GM18505 (cell line): ENCODE data around the gene FBLN2.

Experiments
- ATAC-seq: cut with Tn5 transposase; IDR thresholded peaks from one replicate; pipeline ENCODE4 v1.9.1; 2021; ENCODE audit not compliant: unreplicated experiment
- POLR2A ChIP-seq: IDR thresholded peaks from 4 replicates; pipeline ENCODE4 v1.6.1; 2011; ENCODE audit warnings: borderline replicate concordance; ENCODE audit not compliant: insufficient read depth, insufficient read length; ENCODE audit errors: extremely low read depth

FBLN2 gene

GRCh38 chr3:13616359-13616758, 67.4 kb downstream of the FBLN2 start:
- no peak for TF ChIP-seq POLR2A
- no peak for ATAC-seq

DNA sequence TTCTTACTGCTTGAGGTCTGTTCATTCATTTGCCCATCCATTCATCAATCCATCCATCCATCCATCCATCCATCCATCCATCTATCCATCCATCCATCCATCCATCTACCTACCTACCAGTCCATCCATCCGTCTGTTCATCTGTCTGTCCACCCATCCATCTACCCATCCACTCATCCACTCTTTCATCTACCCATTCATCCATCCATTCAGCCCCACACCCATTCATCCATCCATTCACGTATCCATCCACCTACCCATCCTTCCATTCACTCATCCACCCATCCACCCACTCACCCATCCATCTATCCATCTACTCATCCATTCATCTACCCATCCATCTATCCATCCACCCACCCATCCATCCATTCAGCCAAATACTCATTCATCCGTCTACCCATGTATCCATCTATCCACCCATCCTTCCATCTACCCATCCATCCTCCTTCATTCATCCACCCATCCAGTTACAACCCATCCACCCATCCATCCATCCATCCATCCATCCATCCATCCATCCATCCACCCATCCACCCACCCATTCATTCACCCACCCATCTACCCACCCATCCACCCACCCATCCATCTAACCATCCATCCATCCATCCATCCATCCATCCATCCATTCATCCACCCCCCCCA, 68.3 kb downstream of the FBLN2 start:
- ATAC-seq = no peak
- no peak for TF ChIP-seq POLR2A

GRCh38 chr3:13617981-13618380, 69.1 kb downstream of the FBLN2 start:
- ATAC-seq = no peak
- no peak for TF ChIP-seq POLR2A

- ATAC-seq = no peak
- TF ChIP-seq POLR2A = no peak
Observed at GRCh38 chr3:13618836-13619235, 69.9 kb downstream of the FBLN2 start.

DNA sequence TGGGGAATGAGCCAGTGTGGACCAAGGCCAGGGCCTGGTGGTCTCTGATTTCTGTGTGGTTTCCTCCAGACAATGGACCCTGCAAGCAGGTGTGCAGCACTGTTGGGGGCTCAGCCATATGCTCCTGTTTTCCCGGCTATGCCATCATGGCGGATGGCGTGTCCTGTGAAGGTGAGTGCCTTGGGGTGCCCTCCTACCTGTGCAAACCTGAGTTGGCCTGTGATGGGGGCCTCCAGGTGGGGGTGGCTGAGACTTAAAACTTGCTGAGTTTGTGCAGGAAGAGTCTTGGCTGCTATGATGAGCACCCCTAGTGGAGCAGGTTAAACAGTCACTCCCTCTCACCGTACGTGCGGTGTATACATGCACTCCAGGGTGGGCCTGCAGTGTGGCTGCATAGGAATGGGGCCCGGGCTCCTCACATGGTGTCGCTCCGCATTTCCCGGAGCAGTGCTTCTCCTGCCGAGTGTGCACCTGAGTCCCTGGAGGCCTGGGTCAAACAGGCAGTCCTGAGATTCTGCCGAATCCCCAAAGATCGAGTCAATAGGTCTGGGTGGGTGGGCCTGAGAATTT, 70.8 kb downstream of the FBLN2 start:
- no peak for TF ChIP-seq POLR2A
- ATAC-seq = no peak

DNA sequence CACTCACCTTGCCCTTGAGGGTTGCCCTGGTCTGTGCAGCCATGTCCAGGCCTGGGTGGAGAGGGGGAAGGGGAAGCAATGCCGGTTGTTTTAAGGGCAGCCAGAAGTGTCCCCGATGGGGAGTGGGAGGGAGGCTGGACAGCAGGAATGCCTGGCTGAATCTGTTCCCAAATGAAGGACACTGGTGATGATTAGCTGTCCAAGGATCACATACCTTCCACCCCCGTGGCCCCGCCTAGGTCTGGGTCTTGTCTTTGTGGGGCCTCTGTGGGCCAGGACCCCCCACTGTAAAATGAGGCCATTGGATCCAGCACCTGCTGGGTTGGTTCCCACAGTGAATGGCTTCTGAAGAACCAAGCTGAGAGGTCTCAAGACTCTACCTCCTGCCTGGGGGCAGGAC, 71.4 kb downstream of the FBLN2 start:
- no peak for ATAC-seq

DNA sequence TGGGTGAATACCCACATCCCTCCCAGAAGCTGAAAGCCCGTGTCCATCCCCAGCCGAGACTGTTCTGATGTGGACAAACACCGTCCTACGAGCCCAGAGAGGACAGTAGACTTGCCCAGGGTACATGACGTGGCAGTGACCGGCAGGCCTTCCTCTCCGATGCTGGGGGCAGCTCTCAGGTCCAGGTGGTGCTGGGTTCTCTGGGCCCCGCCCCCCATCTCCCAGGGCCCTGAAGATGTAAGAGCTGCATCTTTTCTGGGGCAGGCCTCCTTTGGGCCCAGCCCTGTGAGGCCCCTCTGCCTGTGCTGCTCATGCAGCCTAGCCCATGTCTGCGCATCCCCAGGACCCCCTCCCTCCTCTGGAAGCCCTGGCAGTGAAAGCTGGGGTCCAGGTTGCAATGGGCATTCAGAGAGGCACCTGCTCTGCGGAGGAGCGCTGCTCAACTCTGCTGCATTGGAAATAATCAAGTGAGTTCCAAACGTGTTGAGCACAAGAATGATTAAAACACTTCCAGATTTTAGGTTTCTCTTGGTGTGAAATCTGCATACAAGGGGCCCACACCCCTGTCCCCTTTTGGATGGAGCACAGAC, 71.9 kb downstream of the FBLN2 start:
- TF ChIP-seq POLR2A = no peak
- no peak for ATAC-seq

More for the DNA sequence above, 71.4 kb downstream of the FBLN2 start:
- no peak for TF ChIP-seq POLR2A

- no peak for TF ChIP-seq POLR2A
Observed at GRCh38 chr3:13621381-13622221, 72.7 kb downstream of the FBLN2 start.

GRCh38 chr3:13622356-13622755, 73.4 kb downstream of the FBLN2 start:
- no peak for TF ChIP-seq POLR2A
- no peak for ATAC-seq

More at GRCh38 chr3:13621381-13622221, 72.7 kb downstream of the FBLN2 start:
- ATAC-seq = no peak

GRCh38 chr3:13623101-13623654, 74.3 kb downstream of the FBLN2 start:
- ATAC-seq = no peak
- no peak for TF ChIP-seq POLR2A

DNA sequence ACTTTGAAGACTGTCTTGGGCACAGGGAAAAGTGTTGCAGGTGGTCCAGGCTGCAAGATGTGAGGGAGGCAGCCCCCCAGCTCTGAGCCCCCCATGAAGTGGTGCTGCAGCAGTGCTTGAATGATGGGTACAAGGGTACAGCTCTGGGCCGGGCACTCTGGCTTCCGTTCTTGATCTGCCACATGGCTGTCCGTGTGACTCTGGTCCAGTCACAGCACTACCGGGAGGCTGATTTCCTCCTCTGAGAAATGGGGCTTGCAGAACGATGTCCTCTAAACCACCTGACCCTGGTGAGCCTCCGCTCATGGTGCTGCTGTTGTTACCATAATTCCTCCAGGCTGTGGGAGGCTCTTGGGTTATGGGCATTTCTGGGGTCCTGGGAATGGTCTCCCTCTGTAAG, 75.1 kb downstream of the FBLN2 start:
- TF ChIP-seq POLR2A = no peak
- ATAC-seq = no peak

GRCh38 chr3:13624671-13625125, 75.8 kb downstream of the FBLN2 start:
- no peak for ATAC-seq
- no peak for TF ChIP-seq POLR2A

DNA sequence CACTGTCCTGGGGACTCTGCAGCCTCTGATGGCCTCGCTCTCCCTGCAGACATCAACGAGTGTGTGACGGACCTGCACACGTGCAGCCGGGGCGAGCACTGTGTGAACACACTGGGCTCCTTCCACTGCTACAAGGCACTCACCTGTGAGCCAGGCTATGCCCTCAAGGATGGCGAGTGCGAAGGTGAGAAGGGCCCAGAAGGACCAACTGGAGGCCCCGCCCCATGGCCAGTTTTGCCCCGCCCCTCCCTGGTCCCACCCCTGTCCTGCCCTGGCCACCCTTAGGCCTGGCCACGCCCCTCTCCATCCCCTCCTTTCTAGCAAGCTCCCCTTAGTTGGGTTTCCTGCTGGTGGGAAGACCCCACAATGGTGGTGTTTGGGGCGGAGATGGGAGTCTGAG, 77.5 kb downstream of the FBLN2 start:
- TF ChIP-seq POLR2A = no peak
- ATAC-seq = no peak

GRCh38 chr3:13626915-13627460, 78.1 kb downstream of the FBLN2 start:
- ATAC-seq = no peak
- no peak for TF ChIP-seq POLR2A

DNA sequence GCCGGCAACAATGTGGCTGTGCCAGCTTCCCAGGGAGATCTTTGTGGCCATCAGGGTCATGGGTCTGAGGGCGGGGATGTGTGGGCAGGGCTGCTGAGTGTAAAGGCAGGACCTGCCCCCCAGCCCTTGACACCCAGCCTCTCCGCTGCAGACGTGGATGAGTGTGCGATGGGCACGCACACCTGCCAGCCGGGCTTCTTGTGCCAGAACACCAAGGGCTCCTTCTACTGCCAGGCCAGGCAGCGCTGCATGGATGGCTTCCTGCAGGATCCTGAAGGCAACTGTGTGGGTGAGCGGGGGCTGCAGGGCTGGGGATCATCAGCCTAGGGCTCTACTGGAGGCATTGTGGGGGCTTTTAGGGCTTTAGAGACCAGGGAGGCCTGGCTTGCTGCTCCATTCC, 78.8 kb downstream of the FBLN2 start:
- ATAC-seq = no peak
- TF ChIP-seq POLR2A = no peak
